ENCODE data around the gene SLC25A10. TPM values are rescaled to one million over a fixed set of nuclear protein-coding genes. Genes with fewer than 3 reads are reported as not detected.
A peak's percentile ranks its signal among the peaks of the same experiment; 100 is the strongest.

The SLC25A10 gene
- total and polyA plus RNA-seq, 10 of the 15 experiments (the other 5 are each of a cell fraction or from before 2014, with no cell fraction given), result 0.11 to 72.7 (median 22.3) TPM

- TF ChIP-seq ZBTB4 (CRISPR knock-in tag; IDR thresholded peaks at IDR 0.05) (no peak), IKZF2 (IDR thresholded peaks at IDR 0.05) (no peak), NR2C1 (IDR thresholded peaks at IDR 0.05) (no peak), MYC (IDR thresholded peaks at IDR 0.05; ENCODE audit: insufficient read depth, insufficient read length, insufficient replicate concordance, low read length, severe bottlenecking) (peak; percentile 94), GABPA (IDR thresholded peaks at IDR 0.05; ENCODE audit: low read depth) (no peak), IKZF1 (conservative IDR thresholded peaks at IDR 0.05) (no peak), IRF4 (IDR thresholded peaks at IDR 0.05; ENCODE audit: low read depth, low read length) (peak; percentile 25; the same call in 1 of the 2 replicates), BHLHE40 (IDR thresholded peaks at IDR 0.05; ENCODE audit: borderline replicate concordance in 1 of 2, low read depth in 2 of 2, low read length in 1 of 2) (no peak), BCLAF1 (IDR thresholded peaks at IDR 0.05) (no peak), RB1 (IDR thresholded peaks at IDR 0.05; ENCODE audit: borderline replicate concordance) (no peak), ZBTB11 (CRISPR knock-in tag; IDR thresholded peaks at IDR 0.05) (0 out of 2 replicates have a peak, but pooled peaks have one; percentile 18), RFX5 (IDR thresholded peaks at IDR 0.05; ENCODE audit: low read depth, low read length) (no peak), EZH2 (IDR thresholded peaks at IDR 0.05; ENCODE audit: borderline replicate concordance, control insufficient read depth, low read depth, low read length) (no peak), TAF1 (IDR thresholded peaks at IDR 0.05; ENCODE audit: borderline replicate concordance, low read depth, low read length) (peak; percentile 61; the same call in 1 of the 2 replicates)
Measured at GRCh38 chr17:81665205-81666091, 46.6 kb upstream of the SLC25A10 start (continued).

Data from GM12878 (cell line).